Neural cell (in vitro differentiated cells): Measurements from ENCODE around the gene WDR1. TPM values are rescaled to one million over a fixed set of nuclear protein-coding genes. Genes with fewer than 3 reads are reported as not detected.

Experiments
- H2AFZ ChIP-seq: fragments of 200-600, 300-800 bp; sonication (generic), shearing (Covaris generic); 2 replicates; pipeline ENCODE4 v1.6.0; 2014; ENCODE audit warnings: low read depth, mild to moderate bottlenecking, antibody characterized with exemption, low read length, moderate library complexity
- H3F3A ChIP-seq: fragments of 200-600 bp; shearing (Covaris generic); 2 replicates; pipeline ENCODE4 v1.6.1; 2016; ENCODE audit warnings: mild to moderate bottlenecking, moderate library complexity, mixed read lengths, antibody characterized with exemption, low read length; ENCODE audit not compliant: insufficient read depth, poor library complexity, severe bottlenecking
- H3K27ac ChIP-seq: fragments of 200-600, 300-800 bp; sonication (generic), shearing (Covaris generic); 2 replicates; pipeline ENCODE4 v1.5.1; 2014; ENCODE audit warnings: mild to moderate bottlenecking, low read length, moderate library complexity
- H3K27me3 ChIP-seq: fragments of 300-800, 200-600 bp; sonication (generic), shearing (Covaris generic); 2 replicates; pipeline ENCODE4 v1.6.0; 2014; ENCODE audit warnings: mild to moderate bottlenecking, low read depth, low read length, moderate library complexity; ENCODE audit not compliant: insufficient read depth
- H3K36me3 ChIP-seq: fragments of 300-800, 200-600 bp; sonication (generic), shearing (Covaris generic); 2 replicates; pipeline ENCODE4 v1.5.1; 2014; ENCODE audit warnings: mild to moderate bottlenecking, antibody characterized with exemption, low read length, moderate library complexity; ENCODE audit not compliant: insufficient read depth
- H3K4me2 ChIP-seq: fragments of 300-800, 200-600 bp; sonication (generic), shearing (Covaris generic); 2 replicates; pipeline ENCODE4 v1.6.0; 2014; ENCODE audit warnings: mild to moderate bottlenecking, low read length
- H3K4me3 ChIP-seq: fragments of 300-800, 200-600 bp; sonication (generic), shearing (Covaris generic); 2 replicates; pipeline ENCODE4 v1.5.1; 2014; ENCODE audit warnings: mild to moderate bottlenecking, low read length, moderate library complexity
- H3K79me2 ChIP-seq: fragments of 200-600 bp; shearing (Covaris generic); replicated peaks from 2 replicates; pipeline ENCODE4 v1.6.0; 2014; ENCODE audit warnings: mild to moderate bottlenecking, low read length, moderate library complexity; ENCODE audit not compliant: insufficient read depth
- H3K9ac ChIP-seq: fragments of 300-800, 200-600 bp; sonication (generic), shearing (Covaris generic); 2 replicates; pipeline ENCODE4 v1.6.1; 2016; ENCODE audit warnings: mild to moderate bottlenecking, low read length, mixed read lengths
- H3K9me2 ChIP-seq: fragments of 200-600 bp; shearing (Covaris generic); 2 replicates; pipeline ENCODE4 v1.6.1; 2016; ENCODE audit warnings: mild to moderate bottlenecking, low read length, mixed read lengths; ENCODE audit not compliant: insufficient read depth
- H3K9me3 ChIP-seq: fragments of 200-600, 300-800 bp; sonication (generic), shearing (Covaris generic); 2 replicates; pipeline ENCODE4 v1.6.1; 2016; ENCODE audit warnings: mild to moderate bottlenecking, mixed run types, low read length, moderate library complexity, mixed read lengths
- H4K20me1 ChIP-seq: fragments of 200-600 bp; shearing (Covaris generic); 2 replicates; pipeline ENCODE4 v1.6.1; 2016; ENCODE audit warnings: mild to moderate bottlenecking, mixed run types; ENCODE audit not compliant: insufficient read depth
- EP300 ChIP-seq: fragments of 450-650 bp; conservative IDR thresholded peaks from 2 replicates; pipeline ENCODE4 v1.6.1; 2014; ENCODE audit warnings: antibody characterized with exemption, mild to moderate bottlenecking, moderate library complexity; ENCODE audit not compliant: poor library complexity, severe bottlenecking
- EZH2 ChIP-seq: fragments of 200-600, 300-800 bp; shearing (Covaris generic), sonication (generic); IDR thresholded peaks from 2 replicates; pipeline ENCODE4 v1.6.1; 2014; ENCODE audit warnings: antibody characterized with exemption, low read length, borderline replicate concordance, mild to moderate bottlenecking; ENCODE audit not compliant: insufficient read depth, poor library complexity, severe bottlenecking
- MXI1 ChIP-seq: fragments of 450-650 bp; conservative IDR thresholded peaks from 2 replicates; pipeline ENCODE4 v1.6.1; 2014; ENCODE audit warnings: antibody characterized with exemption, mild to moderate bottlenecking; ENCODE audit not compliant: poor library complexity, severe bottlenecking
- POLR2AphosphoS5 ChIP-seq: IDR thresholded peaks from 2 replicates; pipeline ENCODE4 v1.6.1; 2012
- RAD21 ChIP-seq: fragments of 450-650 bp; conservative IDR thresholded peaks from 2 replicates; pipeline ENCODE4 v1.6.1; 2014; ENCODE audit warnings: antibody characterized with exemption, mild to moderate bottlenecking, moderate library complexity
- SMC3 ChIP-seq: fragments of 450-650 bp; conservative IDR thresholded peaks from 2 replicates; pipeline ENCODE4 v1.6.1; 2014; ENCODE audit warnings: antibody characterized with exemption, mild to moderate bottlenecking, moderate library complexity; ENCODE audit not compliant: poor library complexity
- TAF1 ChIP-seq: IDR thresholded peaks from 2 replicates; pipeline ENCODE4 v1.6.1; 2012; ENCODE audit warnings: low read depth
- polyA plus RNA-seq: library from polyadenylated mRNA; depleted of rRNA; stranded (reverse); fragments of >200 nt; gene quantifications from 2 replicates; pipeline ENCODE4 v1.2.3, GENCODE V29; 2014
- TF ChIP-seq, protein P1 (sequence below): fragments of 450-650 bp; IDR thresholded peaks from 2 replicates; pipeline ENCODE4 v1.5.1; 2014; ENCODE audit warnings: antibody characterized with exemption, mild to moderate bottlenecking, moderate library complexity; ENCODE audit not compliant: poor library complexity, severe bottlenecking
- TF ChIP-seq, protein P2 (sequence below): IDR thresholded peaks from 2 replicates; pipeline ENCODE4 v1.6.1; 2012; ENCODE audit warnings: borderline replicate concordance

The WDR1 gene
- polyA plus RNA-seq, 1 donor from 2014 or later = 106 TPM

DNA sequence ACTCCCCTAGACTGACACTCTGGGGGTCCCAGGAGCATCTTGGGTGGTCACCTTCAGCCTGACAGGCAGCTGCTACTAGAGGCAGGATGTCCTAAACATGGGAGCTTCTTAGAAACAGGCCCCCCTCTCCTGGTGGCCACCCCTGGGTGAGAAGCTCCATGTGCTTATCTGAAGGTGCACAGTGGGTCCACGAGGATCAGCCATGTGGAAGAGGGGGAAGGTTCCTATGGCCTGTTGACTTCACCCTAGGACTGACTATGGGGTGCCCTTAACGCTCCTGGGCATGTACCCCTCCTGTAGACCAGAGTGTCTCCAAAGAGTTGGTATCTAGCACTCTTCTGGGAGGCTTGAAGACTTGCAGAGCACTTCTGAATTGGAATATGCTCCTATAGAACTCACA, 22.9 kb upstream of the WDR1 start:
- no peak overlapping the region for H3K4me3 ChIP-seq
- no peak overlapping the region for H3K27ac ChIP-seq
- no peaks in the 10 kb centered on the region for H3K79me2 ChIP-seq
- H3K9me2 ChIP-seq = no peaks in the 10 kb centered on the region
- no peaks in the 10 kb centered on the region for H4K20me1 ChIP-seq
- H3K36me3 ChIP-seq = no peaks in the 10 kb centered on the region
- H3K9me3 ChIP-seq = no peaks in the 10 kb centered on the region
- H3K27me3 ChIP-seq = no peaks in the 10 kb centered on the region
- H3K4me2 ChIP-seq = no peak overlapping the region
- TF ChIP-seq POLR2AphosphoS5 (no peak), RAD21 (no peak), EZH2 (no peak), SMC3 (no peak), MXI1 (no peak), TAF1 (no peak), EP300 (no peak)
- TF ChIP-seq, protein P1, sequence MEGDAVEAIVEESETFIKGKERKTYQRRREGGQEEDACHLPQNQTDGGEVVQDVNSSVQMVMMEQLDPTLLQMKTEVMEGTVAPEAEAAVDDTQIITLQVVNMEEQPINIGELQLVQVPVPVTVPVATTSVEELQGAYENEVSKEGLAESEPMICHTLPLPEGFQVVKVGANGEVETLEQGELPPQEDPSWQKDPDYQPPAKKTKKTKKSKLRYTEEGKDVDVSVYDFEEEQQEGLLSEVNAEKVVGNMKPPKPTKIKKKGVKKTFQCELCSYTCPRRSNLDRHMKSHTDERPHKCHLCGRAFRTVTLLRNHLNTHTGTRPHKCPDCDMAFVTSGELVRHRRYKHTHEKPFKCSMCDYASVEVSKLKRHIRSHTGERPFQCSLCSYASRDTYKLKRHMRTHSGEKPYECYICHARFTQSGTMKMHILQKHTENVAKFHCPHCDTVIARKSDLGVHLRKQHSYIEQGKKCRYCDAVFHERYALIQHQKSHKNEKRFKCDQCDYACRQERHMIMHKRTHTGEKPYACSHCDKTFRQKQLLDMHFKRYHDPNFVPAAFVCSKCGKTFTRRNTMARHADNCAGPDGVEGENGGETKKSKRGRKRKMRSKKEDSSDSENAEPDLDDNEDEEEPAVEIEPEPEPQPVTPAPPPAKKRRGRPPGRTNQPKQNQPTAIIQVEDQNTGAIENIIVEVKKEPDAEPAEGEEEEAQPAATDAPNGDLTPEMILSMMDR = no peak
- TF ChIP-seq, protein P2, sequence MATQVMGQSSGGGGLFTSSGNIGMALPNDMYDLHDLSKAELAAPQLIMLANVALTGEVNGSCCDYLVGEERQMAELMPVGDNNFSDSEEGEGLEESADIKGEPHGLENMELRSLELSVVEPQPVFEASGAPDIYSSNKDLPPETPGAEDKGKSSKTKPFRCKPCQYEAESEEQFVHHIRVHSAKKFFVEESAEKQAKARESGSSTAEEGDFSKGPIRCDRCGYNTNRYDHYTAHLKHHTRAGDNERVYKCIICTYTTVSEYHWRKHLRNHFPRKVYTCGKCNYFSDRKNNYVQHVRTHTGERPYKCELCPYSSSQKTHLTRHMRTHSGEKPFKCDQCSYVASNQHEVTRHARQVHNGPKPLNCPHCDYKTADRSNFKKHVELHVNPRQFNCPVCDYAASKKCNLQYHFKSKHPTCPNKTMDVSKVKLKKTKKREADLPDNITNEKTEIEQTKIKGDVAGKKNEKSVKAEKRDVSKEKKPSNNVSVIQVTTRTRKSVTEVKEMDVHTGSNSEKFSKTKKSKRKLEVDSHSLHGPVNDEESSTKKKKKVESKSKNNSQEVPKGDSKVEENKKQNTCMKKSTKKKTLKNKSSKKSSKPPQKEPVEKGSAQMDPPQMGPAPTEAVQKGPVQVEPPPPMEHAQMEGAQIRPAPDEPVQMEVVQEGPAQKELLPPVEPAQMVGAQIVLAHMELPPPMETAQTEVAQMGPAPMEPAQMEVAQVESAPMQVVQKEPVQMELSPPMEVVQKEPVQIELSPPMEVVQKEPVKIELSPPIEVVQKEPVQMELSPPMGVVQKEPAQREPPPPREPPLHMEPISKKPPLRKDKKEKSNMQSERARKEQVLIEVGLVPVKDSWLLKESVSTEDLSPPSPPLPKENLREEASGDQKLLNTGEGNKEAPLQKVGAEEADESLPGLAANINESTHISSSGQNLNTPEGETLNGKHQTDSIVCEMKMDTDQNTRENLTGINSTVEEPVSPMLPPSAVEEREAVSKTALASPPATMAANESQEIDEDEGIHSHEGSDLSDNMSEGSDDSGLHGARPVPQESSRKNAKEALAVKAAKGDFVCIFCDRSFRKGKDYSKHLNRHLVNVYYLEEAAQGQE = no peak
- no peaks in the 10 kb centered on the region for H3F3A ChIP-seq
- no peak overlapping the region for H3K9ac ChIP-seq
- no peak overlapping the region for H2AFZ ChIP-seq

DNA sequence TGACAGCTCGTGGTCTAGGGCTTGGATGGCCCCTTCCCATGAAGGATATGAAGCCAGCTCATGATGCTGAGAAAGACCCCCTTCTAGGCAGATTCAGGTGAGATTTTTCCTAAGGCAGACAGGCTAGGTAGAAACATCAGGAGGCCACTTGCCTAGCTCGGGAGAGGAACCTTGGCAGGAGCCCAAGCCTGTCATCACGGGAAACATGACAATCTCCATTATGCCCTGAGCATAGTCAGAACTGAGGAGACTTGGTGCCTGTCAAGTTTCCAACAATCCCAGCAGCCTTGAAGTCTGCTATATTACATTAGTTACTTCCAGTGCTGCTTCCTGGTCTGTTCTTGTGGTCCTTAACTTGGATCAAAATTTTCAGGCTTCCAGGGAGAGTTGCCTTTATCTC, 18.7 kb upstream of the WDR1 start:
- Histone ChIP-seq H3K9me2 (no peaks in the 10 kb centered on the region), H3F3A (no peaks in the 10 kb centered on the region), H3K79me2 (no peaks in the 10 kb centered on the region), H2AFZ (no peak overlapping the region), H3K27ac (no peak overlapping the region), H3K4me2 (no peak overlapping the region), H3K9ac (no peak overlapping the region), H3K4me3 (no peak overlapping the region), H4K20me1 (no peaks in the 10 kb centered on the region), H3K9me3 (no peaks in the 10 kb centered on the region), H3K36me3 (no peaks in the 10 kb centered on the region), H3K27me3 (no peaks in the 10 kb centered on the region)
- no peak for TF ChIP-seq EP300

DNA sequence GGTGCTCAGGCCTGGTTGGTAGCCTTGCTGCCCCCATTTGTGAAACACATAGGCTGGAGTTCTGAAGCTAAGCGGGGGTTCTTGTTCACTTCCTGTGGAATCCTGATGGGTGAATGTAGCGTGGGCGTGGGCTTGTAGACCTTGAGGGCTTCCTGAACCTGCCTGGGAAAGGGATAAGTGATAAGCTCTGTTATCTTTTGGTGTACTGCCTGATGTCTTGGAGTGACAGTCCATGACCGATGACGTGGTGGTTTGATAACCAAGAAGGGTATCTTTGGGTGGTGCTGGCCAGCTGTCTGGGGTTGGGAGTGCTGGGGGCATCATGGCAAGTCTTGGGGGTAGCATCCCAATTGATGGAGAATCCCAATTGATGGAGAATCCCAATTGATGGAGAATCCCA, 17.5 kb upstream of the WDR1 start:
- TF ChIP-seq EP300 (no peak), TAF1 (no peak), MXI1 (no peak), POLR2AphosphoS5 (no peak), EZH2 (no peak), SMC3 (no peak), RAD21 (no peak)
- TF ChIP-seq, protein P2 = no peak
- TF ChIP-seq, protein P1 = no peak

More for the DNA sequence above, 17.5 kb upstream of the WDR1 start:
- H3K27me3 ChIP-seq = no peaks in the 10 kb centered on the region
- no peaks in the 10 kb centered on the region for H3K9me2 ChIP-seq
- H3K79me2 ChIP-seq = no peaks in the 10 kb centered on the region
- H3K36me3 ChIP-seq = no peaks in the 10 kb centered on the region
- no peaks in the 10 kb centered on the region for H4K20me1 ChIP-seq
- no peak overlapping the region for H2AFZ ChIP-seq
- no peak overlapping the region for H3K9ac ChIP-seq
- H3K9me3 ChIP-seq = no peaks in the 10 kb centered on the region
- H3K4me2 ChIP-seq = no peak overlapping the region
- no peak overlapping the region for H3K27ac ChIP-seq
- H3F3A ChIP-seq = no peaks in the 10 kb centered on the region
- H3K4me3 ChIP-seq = no peak overlapping the region
